ENCODE results near the gene MATCAP1. TPM values are rescaled to one million over a fixed set of nuclear protein-coding genes. Genes with fewer than 3 reads are reported as not detected.
A peak's percentile ranks its signal among the peaks of the same experiment; 100 is the strongest.

Gene MATCAP1
- total RNA-seq, 2 donors from 2014 or later: 11.9 to 31.6 TPM

DNA sequence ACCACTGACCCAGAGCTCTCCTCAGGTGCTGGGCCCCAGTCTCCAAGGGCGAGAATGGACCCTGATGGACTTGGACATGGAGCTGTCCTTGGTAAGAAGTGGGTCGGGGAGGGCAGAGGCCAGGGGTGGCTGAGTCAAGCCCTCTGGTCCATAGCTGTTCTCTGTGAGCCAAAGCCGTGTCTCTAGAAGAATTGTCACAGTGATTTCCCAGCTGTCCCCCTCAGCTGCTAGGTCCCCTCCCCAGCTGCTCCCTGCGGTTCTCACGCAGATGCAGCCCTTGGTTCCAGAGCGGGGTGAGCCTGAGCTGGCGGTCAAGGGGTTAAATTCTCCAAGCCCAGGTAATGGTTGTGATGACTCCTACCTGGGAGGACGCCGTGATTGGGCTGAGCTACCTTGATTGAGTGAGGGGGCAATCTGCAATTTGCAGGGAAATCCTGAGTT, 14.7 kb downstream of the MATCAP1 start:
- Histone ChIP-seq H3K9me3 (no peaks in the 10 kb centered on the region), H3K4me3 (no peak overlapping the region), H3K27me3 (no peaks in the 10 kb centered on the region), H3K36me3 (replicated peaks in 1 of 2; ENCODE audit: insufficient read depth in 1 of 2, low read depth in 2 of 2) (no peaks in the 10 kb centered on the region), H3K4me1 (peaks cover 53% of the 10 kb centered on the region), H3K27ac (peak overlapping the region in 2 of 4 donors; percentile 7 to 89)
- WGBS, 2 donors: 71% methylated on average over 9 of the region's 9 CpGs; no CpG with 5 or more reads in 1 of the 2 donors
- no peak for DNase-seq
- ATAC-seq: no peak
- intact Hi-C loops (cut with DNase I): no loop called here
- TF ChIP-seq POLR2A (IDR thresholded peaks at IDR 0.05): no peak
- TF ChIP-seq, protein P1, sequence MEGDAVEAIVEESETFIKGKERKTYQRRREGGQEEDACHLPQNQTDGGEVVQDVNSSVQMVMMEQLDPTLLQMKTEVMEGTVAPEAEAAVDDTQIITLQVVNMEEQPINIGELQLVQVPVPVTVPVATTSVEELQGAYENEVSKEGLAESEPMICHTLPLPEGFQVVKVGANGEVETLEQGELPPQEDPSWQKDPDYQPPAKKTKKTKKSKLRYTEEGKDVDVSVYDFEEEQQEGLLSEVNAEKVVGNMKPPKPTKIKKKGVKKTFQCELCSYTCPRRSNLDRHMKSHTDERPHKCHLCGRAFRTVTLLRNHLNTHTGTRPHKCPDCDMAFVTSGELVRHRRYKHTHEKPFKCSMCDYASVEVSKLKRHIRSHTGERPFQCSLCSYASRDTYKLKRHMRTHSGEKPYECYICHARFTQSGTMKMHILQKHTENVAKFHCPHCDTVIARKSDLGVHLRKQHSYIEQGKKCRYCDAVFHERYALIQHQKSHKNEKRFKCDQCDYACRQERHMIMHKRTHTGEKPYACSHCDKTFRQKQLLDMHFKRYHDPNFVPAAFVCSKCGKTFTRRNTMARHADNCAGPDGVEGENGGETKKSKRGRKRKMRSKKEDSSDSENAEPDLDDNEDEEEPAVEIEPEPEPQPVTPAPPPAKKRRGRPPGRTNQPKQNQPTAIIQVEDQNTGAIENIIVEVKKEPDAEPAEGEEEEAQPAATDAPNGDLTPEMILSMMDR (IDR thresholded peaks at IDR 0.05): no peak

DNA sequence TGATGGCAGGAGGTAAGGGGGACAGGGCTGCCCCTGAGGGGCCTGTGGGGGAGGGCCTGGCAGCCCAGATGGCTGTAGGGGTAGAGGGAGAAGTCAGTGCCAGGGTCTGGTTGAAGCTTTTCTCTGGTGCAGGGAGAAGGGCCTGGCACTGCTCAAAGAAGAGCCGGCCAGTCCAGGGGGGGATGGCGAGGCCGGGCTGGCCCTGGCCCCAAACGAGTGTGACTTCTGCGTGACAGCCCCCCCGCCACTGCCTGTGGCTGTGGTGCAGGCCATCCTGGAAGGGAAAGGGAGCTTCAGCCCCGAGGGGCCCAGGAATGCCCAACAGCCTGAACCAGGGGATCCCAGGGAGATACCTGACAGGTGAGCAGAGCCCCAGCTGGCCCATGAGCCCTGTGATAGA, 16.2 kb downstream of the MATCAP1 start:
- intact Hi-C loops (cut with DNase I): no loop called here
- WGBS, 2 donors: 90% methylated on average over 2 to 7 of the region's 7 CpGs
- TF ChIP-seq POLR2A (IDR thresholded peaks at IDR 0.05): no peak
- TF ChIP-seq, protein P1 (IDR thresholded peaks at IDR 0.05): no peak
- H3K4me3 ChIP-seq: no peak overlapping the region
- no peaks in the 10 kb centered on the region for H3K36me3 ChIP-seq (replicated peaks in 1 of 2; ENCODE audit: insufficient read depth in 1 of 2, low read depth in 2 of 2)
- peaks cover 55% of the 10 kb centered on the region for H3K4me1 ChIP-seq
- no peak for DNase-seq
- no peak for ATAC-seq
- H3K27me3 ChIP-seq: no peaks in the 10 kb centered on the region
- no peaks in the 10 kb centered on the region for H3K9me3 ChIP-seq
- no peak overlapping the region for H3K27ac ChIP-seq

DNA sequence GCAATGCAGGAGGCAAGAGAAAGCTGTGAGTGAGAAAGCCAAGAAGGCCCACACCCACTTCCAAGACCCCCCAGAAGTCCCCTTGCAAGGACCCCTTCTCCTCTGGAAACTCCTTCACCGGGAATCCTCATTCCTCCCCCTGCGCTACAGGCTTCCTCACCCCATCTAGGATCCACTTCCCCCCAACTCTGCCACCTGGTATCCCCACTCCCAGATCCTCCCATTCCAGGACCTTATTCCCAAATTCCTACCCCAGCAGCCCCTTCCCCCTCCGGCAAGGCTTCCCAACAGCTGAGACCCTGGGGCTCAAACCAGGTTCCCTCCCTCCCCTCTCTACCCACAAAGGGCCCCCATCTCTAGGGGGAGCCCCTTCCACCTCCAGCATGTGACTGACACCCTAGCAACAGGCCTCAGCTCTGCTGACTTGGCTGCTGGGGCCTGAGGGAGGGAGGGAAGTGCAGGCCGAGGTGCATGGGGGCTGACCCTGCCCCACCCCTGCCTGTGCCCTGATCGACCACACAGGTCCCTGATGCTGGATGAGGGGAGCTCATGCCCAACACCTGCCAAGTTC, 17.1 kb downstream of the MATCAP1 start:
- Histone ChIP-seq H3K4me3 (no peak overlapping the region), H3K9me3 (no peaks in the 10 kb centered on the region), H3K36me3 (replicated peaks in 1 of 2; ENCODE audit: insufficient read depth in 1 of 2, low read depth in 2 of 2) (no peaks in the 10 kb centered on the region), H3K27ac (no peak overlapping the region), H3K27me3 (no peaks in the 10 kb centered on the region), H3K4me1 (peaks cover 64% of the 10 kb centered on the region)
- no peak for TF ChIP-seq POLR2A (IDR thresholded peaks at IDR 0.05)
- TF ChIP-seq, protein P1 (IDR thresholded peaks at IDR 0.05): no peak
- 80 to 86% methylated on average over 4 to 5 of the region's 5 CpGs for WGBS, 2 donors
- intact Hi-C loops (cut with DNase I): no loop called here
- ATAC-seq (no peak), DNase-seq (no peak)

DNA sequence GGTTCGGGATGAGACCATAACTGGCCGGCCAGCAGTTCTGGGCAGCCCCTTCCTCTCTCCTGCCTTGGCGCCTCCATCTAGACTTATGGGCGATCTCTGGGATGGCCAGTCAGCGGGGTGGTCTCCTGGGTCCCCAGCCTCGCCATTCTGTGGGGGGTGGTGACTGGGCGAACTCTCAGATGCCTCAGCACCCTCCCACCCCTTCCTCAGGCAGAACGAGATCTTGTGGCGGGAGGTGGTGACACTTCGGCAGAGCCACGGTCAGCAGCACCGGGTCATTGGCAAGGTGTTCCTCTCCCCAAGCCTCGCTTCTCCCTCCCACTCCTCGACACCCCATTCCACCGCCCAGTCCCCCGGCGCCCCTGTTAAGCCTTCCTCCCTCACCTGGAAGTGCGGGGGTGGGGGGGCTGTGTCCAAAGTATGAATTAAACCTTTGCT, 17.6 kb downstream of the MATCAP1 start:
- 60 to 82% methylated on average over 13 to 18 of the region's 18 CpGs for WGBS, 2 donors
- DNase-seq: no peak
- no peaks in the 10 kb centered on the region for H3K9me3 ChIP-seq
- no peak overlapping the region for H3K4me3 ChIP-seq
- no peak overlapping the region for H3K27ac ChIP-seq
- peaks cover 66% of the 10 kb centered on the region for H3K4me1 ChIP-seq
- ATAC-seq: no peak
- intact Hi-C loops (cut with DNase I): no loop called here
- TF ChIP-seq, protein P1 (IDR thresholded peaks at IDR 0.05): no peak
- no peak for TF ChIP-seq POLR2A (IDR thresholded peaks at IDR 0.05)
- H3K27me3 ChIP-seq: no peaks in the 10 kb centered on the region
- no peaks in the 10 kb centered on the region for H3K36me3 ChIP-seq (replicated peaks in 1 of 2; ENCODE audit: insufficient read depth in 1 of 2, low read depth in 2 of 2)

Measured in body of pancreas (tissue), 4 donors.